Panc1 (cell line): ENCODE measurements around the gene MEF2A. TPM values are rescaled to one million over a fixed set of nuclear protein-coding genes. Genes with fewer than 3 reads are reported as not detected.
"Not testable (repeated sequence)": the region's sequence is repeated elsewhere in the genome, so short reads cannot be mapped to it uniquely, and the experiment has no call there.

Source experiments
- ATAC-seq: fragments of 200-7000 bp; cut with Tn5 transposase; 2 replicates; pipeline ENCODE4 v1.9.1; 2020; ENCODE audit warnings: mild to moderate bottlenecking, moderate library complexity
- Bru-seq: library from RNA; stranded (reverse); fragments of 400-500 nt; gene quantifications from one replicate; lab custom pipeline; 2021; lab: Mats Ljungman, UMichigan
- BruChase-seq, 2 experiments: library from RNA; stranded (reverse); fragments of 400-500 nt; gene quantifications; one replicate each; lab custom pipeline; 2021; lab: Mats Ljungman, UMichigan
- BruUV-seq: library from RNA; stranded (reverse); fragments of 400-500 nt; replicated peaks from 2 replicates; lab custom pipeline; 2021; lab: Mats Ljungman, UMichigan
- CTCF ChIA-PET: fragments of 300-600 bp; sonication (Branson Sonifier 250); formaldehyde crosslinking; loops from one replicate; lab custom pipeline; 2022; ENCODE audit warnings: antibody characterized with exemption; lab: Charles Lee
- POLR2A ChIA-PET: fragments of 300-600 bp; sonication (Branson Sonifier 250); formaldehyde crosslinking; loops from one replicate; lab custom pipeline; 2022; ENCODE audit warnings: antibody characterized with exemption; lab: Charles Lee
- DNase-seq: peaks from one replicate; pipeline ENCODE4 v3.0.0-alpha.2; 2010; ENCODE audit warnings: low read depth, low spot score
- H3K27ac ChIP-seq: 2 replicates; pipeline ENCODE4 v1.5.1; 2011; ENCODE audit warnings: mild to moderate bottlenecking, low read length, inconsistent platforms
- H3K27me3 ChIP-seq: fragments of 200-500 bp; sonication (Bioruptor generic); 2 replicates; pipeline ENCODE4 v1.6.0; 2014; ENCODE audit warnings: low read length, inconsistent platforms; ENCODE audit not compliant: control insufficient read depth, insufficient read depth
- H3K36me3 ChIP-seq: fragments of 200-500 bp; sonication (Bioruptor generic); 2 replicates; pipeline ENCODE4 v1.5.1; 2014; ENCODE audit warnings: inconsistent platforms, mild to moderate bottlenecking, low read length, moderate library complexity; ENCODE audit not compliant: control insufficient read depth, insufficient read depth
- H3K4me1 ChIP-seq: 2 replicates; pipeline ENCODE4 v1.5.1; 2011; ENCODE audit warnings: inconsistent platforms, mild to moderate bottlenecking, low read length, moderate library complexity; ENCODE audit not compliant: control insufficient read depth, insufficient read depth
- H3K4me3 ChIP-seq, 2 experiments: 2 replicates each; pipeline ENCODE4 v1.5.1; 2011 to 2012; ENCODE audit warnings: low read depth in 2 of 2, low read length in 2 of 2, mild to moderate bottlenecking in 2 of 2, inconsistent platforms in 1 of 2, moderate library complexity in 1 of 2
- H3K9me3 ChIP-seq: fragments of 200-500 bp; sonication (Bioruptor generic); 2 replicates; pipeline ENCODE4 v1.5.1; 2014; ENCODE audit warnings: low read depth, mild to moderate bottlenecking, inconsistent platforms, low read length, moderate library complexity; ENCODE audit not compliant: control insufficient read depth, insufficient read depth
- CTCF ChIP-seq: fragments of 450-650 bp; IDR thresholded peaks from 2 replicates; pipeline ENCODE4 v1.5.1; 2017; ENCODE audit warnings: mild to moderate bottlenecking
- POLR2AphosphoS5 ChIP-seq: IDR thresholded peaks from 2 replicates; pipeline ENCODE4 v1.6.1; 2012; ENCODE audit warnings: mild to moderate bottlenecking, low read depth, low read length, moderate library complexity
- REST ChIP-seq, 2 experiments: IDR thresholded peaks; 2 replicates each; pipeline ENCODE4 v1.6.1; 2011 to 2012; ENCODE audit warnings: low read depth in 2 of 2, control low read depth in 1 of 2, low read length in 1 of 2, mild to moderate bottlenecking in 1 of 2, moderate library complexity in 1 of 2; ENCODE audit not compliant: insufficient read depth in 1 of 2
- SIN3A ChIP-seq: IDR thresholded peaks from 2 replicates; pipeline ENCODE4 v1.6.1; 2012; ENCODE audit warnings: low read depth, mild to moderate bottlenecking, low read length, moderate library complexity, borderline replicate concordance; ENCODE audit not compliant: insufficient read depth
- TCF7L2 ChIP-seq: IDR thresholded peaks from 2 replicates; pipeline ENCODE4 v1.6.1; 2011; ENCODE audit warnings: mild to moderate bottlenecking, low read depth, low read length, inconsistent platforms
- in situ Hi-C: cut with HindIII; loops from 2 replicates; pipeline ENCODE4 v1.10.0; 2016; ENCODE audit warnings: low sequenced_read_pairs, low pct_unique_long_range_greater_than_20kb
- intact Hi-C: fragments of 100-400 bp; cut with micrococcal nuclease; formaldehyde crosslinking; loops from one replicate; pipeline ENCODE4 v1.10.0; 2022; ENCODE audit not compliant: unreplicated experiment
- long read RNA-seq: library from polyadenylated mRNA; unstranded; transcript quantifications from one replicate; pipeline ENCODE4 v2.0.0, GENCODE V29; 2021; ENCODE audit not compliant: unreplicated experiment
- polyA plus RNA-seq: library from polyadenylated mRNA; unstranded; fragments of >200 nt; gene quantifications from one replicate; pipeline ENCODE4 v1.2.1, GENCODE V29; 2012; ENCODE audit warnings: missing spikeins; ENCODE audit not compliant: insufficient read length
- total RNA-seq: library from RNA; stranded (reverse); gene quantifications from one replicate; pipeline ENCODE4 v1.2.1, GENCODE V29; 2021; ENCODE audit not compliant: unreplicated experiment

The MEF2A gene
- total RNA-seq (31.1 TPM), Bru-seq, nascent RNA (percentile 88 among the genes with signal in this experiment), BruChase-seq, experiment 1, labeled RNA remaining after a 2-hour chase (percentile 82 among the genes with signal in this experiment), BruChase-seq, experiment 2, labeled RNA remaining after a 6-hour chase (percentile 74 among the genes with signal in this experiment)
- 17.3 TPM for polyA plus RNA-seq
- long read RNA-seq, full-length matches to known transcripts: 23 of 59 reads
- long read RNA-seq, partial matches to known transcripts: 21 of 59 reads
- long read RNA-seq, other reads (novel, unspliced or antisense): 15 of 59 reads

- CTCF ChIA-PET: no interaction called here
- DNase-seq: peak; percentile 57
- ATAC-seq: peak; percentile 88
- H3K4me1 ChIP-seq: peaks cover 13% of the 10 kb centered on the region
- no TSS peak for BruUV-seq
- H3K36me3 ChIP-seq: no peaks in the 10 kb centered on the region
- TF ChIP-seq TCF7L2: no peak
- TF ChIP-seq REST (IDR thresholded peaks at IDR 0.05; ENCODE audit: insufficient read depth in 1 of 2, low read depth in 2 of 2, low read length in 1 of 2): no peak
- TF ChIP-seq POLR2AphosphoS5: peak; percentile 76
- TF ChIP-seq SIN3A: peak; percentile 51
- no peak for TF ChIP-seq CTCF
- H3K9me3 ChIP-seq: no peaks in the 10 kb centered on the region
- H3K4me3 ChIP-seq: peak within 1 kb of the TSS; percentile 69 to 96
- no peaks in the 10 kb centered on the region for H3K27me3 ChIP-seq
- POLR2A ChIA-PET: no interaction called here
- H3K27ac ChIP-seq: peak within 1 kb of the TSS; percentile 97
- intact Hi-C loops: loop anchor here (5.0 to 10.0 kb wide), 2 partner anchors 137 to 161 kb away; no protein-coding TSS in a partner anchor
- in situ Hi-C loops: no loop called here
Observed at GRCh38 chr15:99565299-99566156, at the start of gene MEF2A. MEF2A (plus strand) TSS chr15:99565984; CDS start chr15:99633120, 67,136 bp downstream.

- intact Hi-C loops (no loop called here), in situ Hi-C loops (no loop called here)
- Histone ChIP-seq H3K4me1 (no peaks in the 10 kb centered on the region), H3K4me3 (no peak overlapping the region), H3K36me3 (no peaks in the 10 kb centered on the region), H3K27ac (no peak overlapping the region), H3K27me3 (no peaks in the 10 kb centered on the region), H3K9me3 (peaks cover 2% of the 10 kb centered on the region; the same call in 1 of the 2 replicates)
- BruUV-seq: no TSS peak
- POLR2A ChIA-PET: no interaction called here
- no peak for ATAC-seq
- no peak for DNase-seq
- TF ChIP-seq TCF7L2: no peak
- TF ChIP-seq SIN3A: no peak
- TF ChIP-seq POLR2AphosphoS5: no peak
- TF ChIP-seq REST (IDR thresholded peaks at IDR 0.05; ENCODE audit: insufficient read depth in 1 of 2, low read depth in 2 of 2, low read length in 1 of 2): no peak
- no peak for TF ChIP-seq CTCF
- CTCF ChIA-PET: no interaction called here
Observed at GRCh38 chr15:99518191-99518590, 47.6 kb upstream of the MEF2A start.

GRCh38 chr15:99519366-99519765, 46.4 kb upstream of the MEF2A start:
- H3K27me3 ChIP-seq, DNase-seq, H3K36me3 ChIP-seq, ATAC-seq, POLR2A ChIA-PET, intact Hi-C loops, BruUV-seq, in situ Hi-C loops, H3K9me3 ChIP-seq, H3K4me1 ChIP-seq, H3K4me3 ChIP-seq, CTCF ChIA-PET, H3K27ac ChIP-seq: not testable (repeated sequence)
